GF-D8 (cell line): ENCODE results near the gene RASAL1.
"Not testable (repeated sequence)": the region's sequence is repeated elsewhere in the genome, so short reads cannot be mapped to it uniquely, and the experiment has no call there.

Experiments used
- DNase-seq: peaks from one replicate; lab custom pipeline; 2025; lab: John Stamatoyannopoulos, UW

The RASAL1 gene

DNA sequence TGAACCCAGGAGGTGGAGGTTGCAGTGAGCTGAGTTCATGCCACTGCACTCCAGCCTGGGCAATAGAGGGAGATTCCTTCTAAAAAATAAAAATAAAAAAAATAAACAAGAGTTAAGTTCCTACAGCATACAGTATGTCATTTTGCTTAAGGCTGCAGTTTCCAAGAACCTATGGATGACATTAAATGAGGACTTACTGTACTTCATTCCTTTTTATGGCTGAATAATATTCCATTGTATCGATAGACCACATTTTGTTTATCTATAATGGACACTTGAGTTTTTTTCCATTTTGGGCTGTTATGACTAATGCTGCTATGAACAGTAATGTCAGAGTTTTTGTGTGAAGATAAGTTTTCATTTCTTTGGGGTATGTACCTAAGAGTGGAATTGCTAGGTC, 17.4 kb downstream of the RASAL1 start:
- no peak for DNase-seq

DNA sequence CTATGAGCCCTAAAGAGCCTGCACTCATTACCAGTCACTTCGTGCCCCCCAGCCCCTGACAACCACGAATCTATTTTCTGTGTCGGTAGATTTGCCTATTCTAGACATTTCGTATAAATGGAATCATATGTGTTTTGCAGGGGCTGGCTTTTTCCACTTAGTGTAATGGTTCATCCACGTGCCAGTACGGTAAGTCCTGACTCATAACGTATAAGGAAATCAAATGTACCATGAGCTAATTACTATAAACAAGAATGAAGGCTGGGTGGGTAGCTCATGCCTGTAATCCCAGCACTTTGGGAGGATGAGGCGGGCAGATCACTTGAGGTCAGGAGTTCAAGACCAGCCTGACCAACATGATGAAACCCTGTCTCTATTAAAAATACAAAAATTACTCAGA, 17.9 kb downstream of the RASAL1 start:
- not testable (repeated sequence) for DNase-seq

GRCh38 chr12:113116875-113117274, 18.7 kb downstream of the RASAL1 start:
- DNase-seq: no peak

DNA sequence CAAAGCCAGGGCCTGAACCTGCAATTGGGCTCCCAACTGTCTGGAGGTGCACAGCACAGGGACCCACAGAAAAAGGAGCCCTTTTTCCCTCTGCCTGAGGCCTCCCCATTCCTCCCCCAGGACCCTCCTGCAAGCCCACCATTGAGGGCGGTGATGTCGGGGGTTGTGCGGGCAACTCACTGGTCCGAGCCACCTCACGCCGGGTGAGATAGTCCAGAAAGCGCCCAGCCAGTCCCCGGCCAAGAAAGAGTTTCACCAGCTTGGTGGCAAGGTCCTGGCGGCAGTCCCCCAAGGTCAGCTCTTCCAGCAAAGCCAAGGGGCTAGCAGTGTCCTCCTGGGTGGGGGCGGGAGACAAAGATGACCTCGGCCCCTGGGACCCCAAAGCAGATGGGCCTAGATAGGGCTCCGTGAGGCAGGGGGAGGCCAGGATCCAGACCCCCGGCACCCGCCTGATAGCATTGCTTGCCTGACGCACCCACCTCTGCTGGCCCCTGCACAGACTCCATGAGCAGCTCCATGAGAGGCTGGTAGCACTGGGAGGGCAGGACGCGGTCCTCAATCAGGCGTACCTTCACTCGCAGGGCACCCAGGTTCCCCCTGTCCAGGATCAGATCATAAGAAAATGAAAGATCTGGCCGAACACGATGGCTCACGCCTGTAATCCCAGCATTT, 20.0 kb downstream of the RASAL1 start:
- no peak for DNase-seq

DNA sequence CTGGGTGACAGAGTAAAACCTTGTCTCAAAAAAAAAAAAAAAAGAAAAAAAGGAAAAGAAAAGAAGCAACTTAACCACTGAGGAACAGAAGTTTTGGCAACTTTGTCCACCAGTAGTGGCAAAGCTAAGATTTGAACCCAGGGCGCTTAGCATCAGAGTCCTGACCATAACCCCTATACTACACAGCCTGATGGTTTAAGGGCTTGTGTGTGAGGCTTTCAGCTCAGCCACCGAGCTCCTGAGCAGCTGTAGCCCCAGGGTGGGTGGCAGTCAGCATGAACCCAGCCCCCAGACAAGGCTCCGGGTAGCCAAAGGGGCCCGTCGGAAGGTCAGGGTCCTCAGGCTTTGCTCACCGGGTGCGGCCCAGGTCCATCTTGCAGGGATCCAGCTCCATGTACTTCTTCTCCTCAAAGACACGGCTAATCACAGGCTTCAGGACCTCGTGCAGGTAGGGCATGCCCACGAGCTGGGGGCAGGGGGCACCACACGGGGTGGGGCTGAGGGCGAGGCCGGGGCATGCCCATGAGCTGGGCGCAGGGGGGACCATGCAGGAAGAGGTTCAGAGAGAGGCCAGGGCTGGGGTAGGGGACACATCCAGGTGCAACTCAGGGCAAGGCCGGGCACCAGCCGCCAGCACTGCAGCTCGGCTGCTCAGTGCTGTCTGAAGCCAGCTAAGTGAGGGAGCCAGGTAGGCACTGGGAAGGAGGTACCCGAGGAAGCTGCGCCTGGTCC, 20.9 kb downstream of the RASAL1 start:
- DNase-seq: no peak

GRCh38 chr12:113113397-113113796, 22.2 kb downstream of the RASAL1 start:
- no peak for DNase-seq

- DNase-seq: no peak
Measured at GRCh38 chr12:113112043-113112899, 23.3 kb downstream of the RASAL1 start.

- no peak for DNase-seq
Measured at GRCh38 chr12:113111247-113111646, 24.3 kb downstream of the RASAL1 start.

DNA sequence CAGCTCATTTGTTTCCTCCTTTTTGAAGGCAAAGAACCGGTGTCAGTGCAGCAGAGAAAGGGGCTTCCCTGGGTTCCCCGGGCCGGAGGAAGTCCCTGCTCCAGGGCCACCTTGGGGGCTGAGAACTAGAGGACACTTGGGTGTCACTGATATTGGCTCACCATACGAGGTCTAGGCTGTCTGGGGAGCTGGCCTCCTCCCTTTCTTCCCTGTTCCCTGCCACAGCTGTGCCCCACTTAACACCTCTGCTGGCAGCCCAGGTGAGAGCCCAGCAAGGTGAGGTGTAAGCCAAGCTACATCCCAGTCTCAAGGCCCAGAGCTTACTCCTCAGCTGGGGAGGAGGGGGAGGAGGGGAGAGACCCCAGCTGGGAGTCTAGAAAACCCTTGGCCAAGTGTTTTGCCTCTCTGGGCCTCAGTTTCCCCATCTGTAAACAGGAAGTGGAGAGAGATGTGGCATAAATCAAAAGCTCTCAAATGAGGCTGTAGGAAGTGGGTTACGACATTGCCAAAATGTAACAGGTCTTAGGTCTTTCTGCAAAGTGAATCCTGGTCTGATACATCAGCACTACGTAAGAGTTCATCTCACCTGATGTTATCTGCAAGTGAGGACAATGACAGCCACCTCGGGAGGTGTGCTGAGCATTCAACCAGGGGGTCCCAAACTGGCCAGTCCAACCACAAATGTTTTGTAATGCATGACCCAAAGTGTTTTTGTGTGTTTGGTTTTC, 25.5 kb downstream of the RASAL1 start:
- DNase-seq: no peak

DNA sequence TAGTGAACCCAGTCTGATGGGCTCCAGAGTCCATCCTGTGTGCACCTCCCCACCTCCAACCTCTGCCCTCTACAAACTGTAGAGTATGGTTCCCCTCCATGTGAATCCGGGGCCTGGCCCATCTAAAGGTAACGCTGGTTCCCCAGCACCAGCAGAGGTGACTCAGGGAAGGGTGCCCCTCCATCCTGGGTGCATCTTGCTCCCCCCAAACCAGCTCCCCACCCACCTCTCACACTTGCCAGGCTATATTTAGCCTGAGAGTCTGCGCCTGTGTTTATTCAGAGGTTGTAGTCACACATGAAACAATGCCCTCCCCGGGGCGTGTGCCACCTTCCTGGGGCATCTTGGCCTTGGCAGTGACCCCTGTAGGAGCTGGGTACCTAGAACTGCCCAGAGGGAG, 26.2 kb downstream of the RASAL1 start:
- no peak for DNase-seq

- no peak for DNase-seq
Measured at GRCh38 chr12:113108308-113108707, 27.3 kb downstream of the RASAL1 start.

GRCh38 chr12:113106361-113106760, 29.2 kb downstream of the RASAL1 start:
- DNase-seq: no peak

GRCh38 chr12:113105606-113106271, 29.8 kb downstream of the RASAL1 start:
- DNase-seq: no peak

DNA sequence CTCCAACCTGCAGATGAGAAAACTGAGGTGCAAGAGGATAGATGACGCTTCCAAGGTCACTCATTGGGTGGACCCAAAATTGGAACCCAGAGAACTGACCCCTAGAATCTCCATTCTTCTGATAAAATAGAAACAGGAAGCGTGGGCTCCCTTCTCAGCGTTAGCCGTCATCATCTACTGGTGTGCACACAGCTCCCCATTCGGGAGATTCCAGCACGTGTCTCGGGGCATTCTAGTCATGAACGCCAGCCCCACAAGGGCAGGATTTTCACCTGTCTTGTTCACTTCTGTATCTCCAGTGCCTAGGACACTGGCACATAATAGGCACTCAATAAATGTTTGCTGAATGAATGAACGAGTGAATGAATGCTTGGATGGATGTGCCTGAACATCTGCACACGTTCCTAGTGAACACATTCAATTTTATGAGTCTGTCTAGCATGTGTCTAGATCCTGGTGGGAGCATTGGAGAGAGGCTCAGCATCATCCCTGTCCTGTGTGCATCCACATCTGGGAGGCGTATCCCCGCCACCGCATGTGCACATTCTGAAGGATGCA, 30.5 kb downstream of the RASAL1 start:
- no peak for DNase-seq

GRCh38 chr12:113103756-113104450, 31.7 kb downstream of the RASAL1 start:
- no peak for DNase-seq

DNA sequence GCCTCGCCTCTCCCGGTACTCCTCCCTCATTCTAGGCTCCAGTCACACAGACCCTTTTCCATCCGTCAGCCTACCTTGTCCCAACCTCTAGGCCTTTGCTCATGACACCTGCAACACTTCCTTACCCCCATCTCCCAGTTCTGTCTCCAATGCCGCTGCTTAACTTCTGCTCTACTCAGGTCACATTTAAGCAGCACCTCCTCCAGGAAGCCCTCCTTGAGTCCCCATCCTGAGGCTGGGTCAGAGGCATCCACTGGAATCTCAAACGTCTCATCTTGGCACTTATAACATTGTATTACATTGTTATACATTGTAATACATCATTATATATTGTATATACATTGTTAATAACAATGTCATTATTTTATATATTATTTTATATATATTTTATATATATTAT, 32.8 kb downstream of the RASAL1 start:
- DNase-seq: no peak

DNA sequence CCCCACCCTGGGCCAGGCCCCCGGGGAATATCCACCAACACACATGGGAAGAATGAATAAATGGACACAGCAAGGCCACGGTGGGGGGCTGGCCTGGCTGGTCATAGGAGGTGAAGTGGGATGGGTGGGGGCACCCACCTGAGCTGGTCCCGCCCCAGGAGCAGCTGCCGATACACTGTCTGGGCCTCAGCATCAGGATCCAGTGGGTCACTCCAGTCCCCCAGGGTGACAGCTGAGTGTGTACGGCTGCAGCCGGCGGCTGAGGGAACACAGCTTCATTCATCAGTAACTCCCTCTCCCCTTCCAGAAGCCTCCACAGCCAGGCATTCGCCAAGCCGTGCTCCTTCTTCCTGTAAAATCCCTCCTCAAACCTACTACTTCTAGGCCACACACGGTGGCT, 33.8 kb downstream of the RASAL1 start:
- DNase-seq: no peak

- no peak for DNase-seq
Measured at GRCh38 chr12:113099764-113100163, 35.8 kb downstream of the RASAL1 start.

DNA sequence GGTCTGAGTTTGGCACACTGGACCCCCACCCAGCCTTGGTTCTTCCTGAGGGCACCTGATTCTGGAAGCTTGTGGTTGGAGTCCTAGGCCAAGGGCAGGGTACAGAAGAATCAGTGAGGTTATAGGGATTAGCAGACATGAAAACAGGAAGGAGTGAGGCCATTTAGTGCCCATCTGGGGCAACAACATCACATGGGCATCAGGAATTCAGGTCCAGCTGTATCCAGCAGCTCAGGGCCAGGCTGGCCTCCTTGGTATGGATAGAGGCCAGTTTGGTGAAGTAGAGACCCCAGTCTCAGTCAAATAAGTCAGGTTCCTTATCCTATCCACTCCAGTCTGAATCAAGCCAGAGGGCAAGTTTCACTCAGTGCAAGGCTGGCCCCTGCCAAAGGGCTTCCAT, 36.2 kb downstream of the RASAL1 start:
- DNase-seq: no peak

DNA sequence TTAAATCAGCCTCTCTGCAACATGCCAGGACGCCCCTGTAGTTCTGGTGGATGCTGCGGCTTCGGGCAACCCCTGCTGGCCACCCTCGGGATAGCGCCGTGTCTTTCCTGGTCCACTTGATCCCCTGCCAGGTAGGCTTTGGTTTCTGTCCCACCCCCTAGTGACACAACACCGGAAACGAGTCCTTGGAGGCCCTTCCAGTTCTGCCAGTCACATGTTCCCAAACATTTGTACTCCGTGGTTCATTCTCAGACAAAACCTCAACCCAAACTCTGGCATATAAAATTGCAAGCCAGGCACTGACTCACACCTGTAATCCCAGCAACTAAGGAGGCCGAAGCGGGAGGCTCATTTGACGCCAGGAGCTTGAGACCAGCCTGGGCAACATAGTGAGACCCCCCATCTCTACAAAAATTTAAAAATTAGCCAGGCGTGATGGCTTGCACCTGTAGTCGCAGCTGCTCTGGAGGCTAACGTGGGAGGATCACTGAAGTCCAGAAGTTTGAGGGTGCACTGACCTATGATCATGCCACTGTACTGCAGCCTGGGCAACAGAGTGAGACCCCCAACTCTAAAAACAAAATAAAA, 37.0 kb downstream of the RASAL1 start:
- no peak for DNase-seq
